Osteoblast (primary cell): ENCODE data around the gene SLC1A2. TPM values are rescaled to one million over a fixed set of nuclear protein-coding genes. Genes with fewer than 3 reads are reported as not detected.

Source experiments
- DNase-seq: peaks from one replicate; pipeline ENCODE4 v3.0.0; 2011; ENCODE audit warnings: low spot score, mixed read lengths; ENCODE audit not compliant: insufficient read length; ENCODE audit errors: missing footprints
- H2AFZ ChIP-seq: 2 replicates; pipeline ENCODE4 v1.6.0; 2011; ENCODE audit warnings: mild to moderate bottlenecking, low read length
- H3K27ac ChIP-seq: 2 replicates; pipeline ENCODE4 v1.5.1; 2011; ENCODE audit warnings: mild to moderate bottlenecking, low read depth, low read length, moderate library complexity
- H3K27me3 ChIP-seq: 2 replicates; pipeline ENCODE4 v1.6.0; 2012; ENCODE audit warnings: mild to moderate bottlenecking, control low read depth, inconsistent platforms, low read length, moderate library complexity; ENCODE audit not compliant: insufficient read depth
- H3K36me3 ChIP-seq: 2 replicates; pipeline ENCODE4 v1.5.1; 2011; ENCODE audit warnings: mild to moderate bottlenecking, low read length, control low read depth, moderate library complexity; ENCODE audit not compliant: insufficient read depth
- H3K4me1 ChIP-seq: 2 replicates; pipeline ENCODE4 v1.5.1; 2011; ENCODE audit warnings: mild to moderate bottlenecking, low read length, control low read depth, moderate library complexity; ENCODE audit not compliant: insufficient read depth
- H3K4me2 ChIP-seq: 2 replicates; pipeline ENCODE4 v1.6.0; 2011; ENCODE audit warnings: mild to moderate bottlenecking, low read length; ENCODE audit not compliant: insufficient read depth
- H3K4me3 ChIP-seq: fragments of 200-600 bp; sonication (generic); 3 replicates; pipeline ENCODE4 v1.5.1; 2012; ENCODE audit warnings: mild to moderate bottlenecking, low read length, inconsistent platforms; ENCODE audit not compliant: insufficient read depth
- H3K79me2 ChIP-seq: 2 replicates; pipeline ENCODE4 v1.6.0; 2012; ENCODE audit warnings: mild to moderate bottlenecking, low read length, control low read depth, inconsistent platforms; ENCODE audit not compliant: insufficient read depth
- H3K9me3 ChIP-seq: 2 replicates; pipeline ENCODE4 v1.5.1; 2011; ENCODE audit warnings: low read depth, low read length, control low read depth
- H4K20me1 ChIP-seq: 2 replicates; pipeline ENCODE4 v1.6.0; 2012; ENCODE audit warnings: mild to moderate bottlenecking, low read length, control low read depth; ENCODE audit not compliant: insufficient read depth
- CTCF ChIP-seq: IDR thresholded peaks from 2 replicates; pipeline ENCODE4 v1.5.1; 2011; ENCODE audit warnings: mild to moderate bottlenecking, low read depth, low read length, moderate library complexity; ENCODE audit errors: extremely low read depth
- total RNA-seq: library from RNA; depleted of rRNA; stranded (reverse); fragments of >200 nt; gene quantifications from 2 replicates; pipeline ENCODE4 v1.2.3, GENCODE V29; 2012

Gene SLC1A2
- total RNA-seq, 1 donor: 0.72 TPM

- Histone ChIP-seq H3K79me2 (no peaks in the 10 kb centered on the region), H3K4me1 (peaks cover 7% of the 10 kb centered on the region), H3K27me3 (no peaks in the 10 kb centered on the region), H3K36me3 (no peaks in the 10 kb centered on the region), H2AFZ (no peak overlapping the region), H4K20me1 (no peaks in the 10 kb centered on the region), H3K9me3 (no peaks in the 10 kb centered on the region), H3K4me3 (no peak overlapping the region), H3K27ac (no peak overlapping the region), H3K4me2 (no peak overlapping the region)
- no peak for DNase-seq
- no peak for TF ChIP-seq CTCF
These were observed 35.4 kb downstream of the SLC1A2 start for GRCh38 chr11:35383953-35384352.

GRCh38 chr11:35381709-35382322 lies 37.5 kb downstream of the SLC1A2 start:
- Histone ChIP-seq H3K27me3 (no peaks in the 10 kb centered on the region), H3K36me3 (no peaks in the 10 kb centered on the region), H2AFZ (no peak overlapping the region), H3K79me2 (no peaks in the 10 kb centered on the region), H4K20me1 (no peaks in the 10 kb centered on the region), H3K9me3 (no peaks in the 10 kb centered on the region), H3K27ac (no peak overlapping the region), H3K4me3 (no peak overlapping the region), H3K4me2 (no peak overlapping the region), H3K4me1 (peaks cover 9% of the 10 kb centered on the region)
- no peak for DNase-seq
- no peak for TF ChIP-seq CTCF

GRCh38 chr11:35380603-35381002 lies 38.8 kb downstream of the SLC1A2 start:
- H3K4me2 ChIP-seq: peak overlapping the region; percentile 37
- H3K79me2 ChIP-seq: no peaks in the 10 kb centered on the region
- H3K4me3 ChIP-seq: no peak overlapping the region
- no peaks in the 10 kb centered on the region for H3K9me3 ChIP-seq
- TF ChIP-seq CTCF: no peak
- no peaks in the 10 kb centered on the region for H4K20me1 ChIP-seq
- peaks cover 11% of the 10 kb centered on the region for H3K4me1 ChIP-seq
- no peak overlapping the region for H3K27ac ChIP-seq
- H3K36me3 ChIP-seq: no peaks in the 10 kb centered on the region
- no peaks in the 10 kb centered on the region for H3K27me3 ChIP-seq
- no peak overlapping the region for H2AFZ ChIP-seq
- peak; percentile 83 for DNase-seq

GRCh38 chr11:35377262-35377661 lies 42.1 kb downstream of the SLC1A2 start:
- Histone ChIP-seq H4K20me1 (no peaks in the 10 kb centered on the region), H3K4me3 (no peak overlapping the region), H3K79me2 (no peaks in the 10 kb centered on the region), H3K4me1 (peaks cover 11% of the 10 kb centered on the region), H3K27ac (no peak overlapping the region), H2AFZ (no peak overlapping the region), H3K36me3 (no peaks in the 10 kb centered on the region), H3K4me2 (no peak overlapping the region), H3K9me3 (no peaks in the 10 kb centered on the region), H3K27me3 (no peaks in the 10 kb centered on the region)
- DNase-seq: no peak
- no peak for TF ChIP-seq CTCF
